HepG2 (cell line): ENCODE results near the gene P4HB. TPM values are rescaled to one million over a fixed set of nuclear protein-coding genes. Genes with fewer than 3 reads are reported as not detected.

Experiments used
- BHLHE40 ChIP-seq: IDR thresholded peaks from 2 replicates; pipeline ENCODE4 v1.6.1; 2011; ENCODE audit warnings: low read length, improper control_type of control experiment
- E2F1 ChIP-seq: sonication (generic); formaldehyde crosslinking; IDR thresholded peaks from 2 replicates; pipeline ENCODE4 v1.5.0; 2020; ENCODE audit warnings: missing genetic modification reagents
- E2F5 ChIP-seq: sonication (generic); formaldehyde crosslinking; conservative IDR thresholded peaks from 2 replicates; pipeline ENCODE4 v1.4.0; 2020; ENCODE audit warnings: missing genetic modification reagents
- ETV6 ChIP-seq: sonication (generic); formaldehyde crosslinking; conservative IDR thresholded peaks from 2 replicates; pipeline ENCODE4 v1.4.0; 2020; ENCODE audit warnings: missing genetic modification reagents
- HNRNPK ChIP-seq: fragments of 200-400 bp; formaldehyde crosslinking; IDR thresholded peaks from 2 replicates; pipeline ENCODE4 v1.6.1; 2018; ENCODE audit warnings: low read length, low read depth, moderate library complexity, mild to moderate bottlenecking; ENCODE audit not compliant: poor library complexity, severe bottlenecking
- HOXA5 ChIP-seq: sonication (generic); formaldehyde crosslinking; IDR thresholded peaks from 2 replicates; pipeline ENCODE4 v1.4.0; 2020; ENCODE audit warnings: missing genetic modification reagents
- KLF13 ChIP-seq: sonication (generic); formaldehyde crosslinking; IDR thresholded peaks from 2 replicates; pipeline ENCODE4 v1.4.0; 2020; ENCODE audit warnings: mild to moderate bottlenecking, missing genetic modification reagents
- MTA3 ChIP-seq: sonication (generic); formaldehyde crosslinking; IDR thresholded peaks from 2 replicates; pipeline ENCODE4 v1.4.0; 2020; ENCODE audit warnings: missing genetic modification reagents
- NONO ChIP-seq, 2 experiments: fragments of 450-650 bp in 1 of 2; sonication (generic) in 1 of 2; formaldehyde crosslinking in 1 of 2; IDR thresholded peaks in 1 of 2; conservative IDR thresholded peaks in 1 of 2; 2 replicates each; pipeline versions ENCODE4 v1.6.1 to v1.8.0; 2017 to 2022; ENCODE audit warnings: mild to moderate bottlenecking in 1 of 2, missing genetic modification reagents in 1 of 2, moderate library complexity in 1 of 2
- RBFOX2 ChIP-seq: fragments of 200-400 bp; formaldehyde crosslinking; IDR thresholded peaks from 2 replicates; pipeline ENCODE4 v1.6.1; 2017; ENCODE audit warnings: low read depth, mild to moderate bottlenecking, low read length
- REXO4 ChIP-seq: sonication (generic); formaldehyde crosslinking; IDR thresholded peaks from 2 replicates; pipeline ENCODE4 v1.8.0; 2022; ENCODE audit warnings: missing genetic modification reagents, mild to moderate bottlenecking, borderline replicate concordance
- RFX3 ChIP-seq: IDR thresholded peaks from 2 replicates; pipeline ENCODE4 v1.6.1; 2016; ENCODE audit warnings: missing biosample characterization, missing genetic modification reagents
- SALL1 ChIP-seq: sonication (generic); formaldehyde crosslinking; IDR thresholded peaks from 2 replicates; pipeline ENCODE4 v1.8.0; 2022; ENCODE audit warnings: mild to moderate bottlenecking, missing genetic modification reagents
- SKI ChIP-seq: fragments of 450-650 bp; IDR thresholded peaks from one replicate; pipeline ENCODE4 v1.6.1; 2018; ENCODE audit warnings: mild to moderate bottlenecking; ENCODE audit not compliant: partially characterized antibody
- TAF15 ChIP-seq: fragments of 200-400 bp; formaldehyde crosslinking; IDR thresholded peaks from one replicate; pipeline ENCODE4 v1.6.1; 2018; ENCODE audit warnings: mild to moderate bottlenecking, low read depth, low read length; ENCODE audit not compliant: poor library complexity, severe bottlenecking
- TCF12 ChIP-seq, 2 experiments: fragments of 450-650 bp in 1 of 2; sonication (generic) in 1 of 2; formaldehyde crosslinking in 1 of 2; IDR thresholded peaks; 2 replicates each; pipeline versions ENCODE4 v1.6.1 to v1.8.0; 2017 to 2022; ENCODE audit warnings: antibody characterized with exemption in 1 of 2, mild to moderate bottlenecking in 1 of 2, missing genetic modification reagents in 1 of 2, moderate library complexity in 1 of 2
- U2AF1 ChIP-seq: fragments of 200-400 bp; formaldehyde crosslinking; optimal IDR thresholded peaks from 2 replicates; pipeline ENCODE3; 2017; ENCODE audit warnings: mild to moderate bottlenecking, low read depth, low read length
- ZFX ChIP-seq: sonication (generic); formaldehyde crosslinking; IDR thresholded peaks from 2 replicates; pipeline ENCODE4 v1.4.0; 2020; ENCODE audit warnings: mild to moderate bottlenecking, low read depth, missing genetic modification reagents, moderate library complexity
- ZNF124 ChIP-seq: sonication (generic); formaldehyde crosslinking; IDR thresholded peaks from 2 replicates; pipeline ENCODE4 v1.4.0; 2020; ENCODE audit warnings: missing genetic modification reagents
- ZNF20 ChIP-seq: sonication (generic); formaldehyde crosslinking; IDR thresholded peaks from 2 replicates; pipeline ENCODE4 v1.4.0; 2020; ENCODE audit warnings: mild to moderate bottlenecking, moderate library complexity, missing genetic modification reagents
- ZNF414 ChIP-seq: sonication (generic); formaldehyde crosslinking; IDR thresholded peaks from 2 replicates; pipeline ENCODE4 v1.5.0; 2020; ENCODE audit warnings: missing genetic modification reagents
- ZNF501 ChIP-seq: sonication (generic); formaldehyde crosslinking; IDR thresholded peaks from 2 replicates; pipeline ENCODE4 v1.5.1; 2020; ENCODE audit warnings: mild to moderate bottlenecking, moderate library complexity, missing genetic modification reagents
- ZNF569 ChIP-seq: sonication (generic); formaldehyde crosslinking; IDR thresholded peaks from 2 replicates; pipeline ENCODE4 v1.5.0; 2020; ENCODE audit warnings: mild to moderate bottlenecking, missing genetic modification reagents, moderate library complexity, borderline replicate concordance
- ZNF724P ChIP-seq: sonication (generic); formaldehyde crosslinking; IDR thresholded peaks from 2 replicates; pipeline ENCODE4 v1.8.0; 2022; ENCODE audit warnings: missing genetic modification reagents, borderline replicate concordance
- ZNF768 ChIP-seq: sonication (generic); formaldehyde crosslinking; IDR thresholded peaks from 2 replicates; pipeline ENCODE4 v1.4.0; 2020; ENCODE audit warnings: missing genetic modification reagents
- polyA plus RNA-seq, 8 experiments: library from polyadenylated mRNA; depleted of rRNA in 3 of 8; stranded (reverse) in 7 of 8; unstranded in 1 of 8; fragments of >200 nt; fragmentation: Illumina TruSeq in 4 of 8; extraction: Trizol in 4 of 8; gene quantifications; 2 replicates each; pipeline versions ENCODE4 v1.2.1 to v1.2.3, GENCODE V29; 2011 to 2016; ENCODE audit warnings: low read depth in 4 of 8, missing spikeins in 1 of 8, mixed read lengths in 1 of 8; ENCODE audit not compliant: insufficient read depth in 1 of 8
- total RNA-seq, 5 experiments: library from RNA; depleted of rRNA; stranded (reverse); fragments of >200 nt; fragmentation: Illumina TruSeq; extraction: Trizol; gene quantifications; 2 replicates each; pipeline ENCODE4 v1.2.3, GENCODE V29; 2016; ENCODE audit warnings: low read depth in 1 of 5

P4HB gene
- total and polyA plus RNA-seq, 2 of the 13 experiments (the other 11 are each of a cell fraction or from before 2014, with no cell fraction given): 185 to 782 TPM

- peak; percentile 62; the same call in 1 of the 2 replicates for TF ChIP-seq SALL1 (CRISPR knock-in tag)
- peak; percentile 84 for TF ChIP-seq RBFOX2
- no peak; the same call in 1 of the 2 replicates for TF ChIP-seq HOXA5 (CRISPR knock-in tag)
- no peak for TF ChIP-seq SKI
- TF ChIP-seq ZNF768 (CRISPR knock-in tag): peak; percentile 70; the same call in 1 of the 2 replicates
- TF ChIP-seq MTA3: no peak
- TF ChIP-seq TAF15: peak; percentile 52
- peak; percentile 36; the same call in 1 of the 2 replicates for TF ChIP-seq ZNF724P (CRISPR knock-in tag)
- no peak for TF ChIP-seq BHLHE40
- TF ChIP-seq E2F1 (CRISPR knock-in tag): no peak
- TF ChIP-seq ETV6 (CRISPR knock-in tag): 0 out of 2 replicates have a peak, but pooled peaks have one; percentile 9
- TF ChIP-seq HNRNPK: peak; percentile 4
- TF ChIP-seq E2F5: no peak; the same call in 1 of the 2 replicates
- no peak for TF ChIP-seq U2AF1
- TF ChIP-seq REXO4: peak; percentile 89; the same call in 1 of the 2 replicates
- no peak for TF ChIP-seq TCF12 (IDR thresholded peaks at IDR 0.05)
- TF ChIP-seq TCF12 (CRISPR knock-in tag; IDR thresholded peaks at IDR 0.05): 0 out of 2 replicates have a peak, but pooled peaks have one; percentile 68
- no peak for TF ChIP-seq RFX3 (CRISPR knock-in tag)
- no peak for TF ChIP-seq ZNF569 (CRISPR knock-in tag)
- no peak for TF ChIP-seq NONO (IDR thresholded peaks at IDR 0.05)
- peak; percentile 86 for TF ChIP-seq NONO (CRISPR knock-in tag; conservative IDR thresholded peaks at IDR 0.05)
- TF ChIP-seq ZNF20: no peak
- 0 out of 2 replicates have a peak, but pooled peaks have one; percentile 35 for TF ChIP-seq KLF13 (CRISPR knock-in tag)
- TF ChIP-seq ZNF124 (CRISPR knock-in tag): no peak
- peak; percentile 48; the same call in 1 of the 2 replicates for TF ChIP-seq ZNF414 (CRISPR knock-in tag)
- peak; percentile 39; the same call in 1 of the 2 replicates for TF ChIP-seq ZFX
- peak; percentile 11; the same call in 1 of the 2 replicates for TF ChIP-seq ZNF501
These were observed 7.8 kb upstream of the P4HB start (continued) for GRCh38 chr17:81867991-81868673.
